Hepatocyte (in vitro differentiated cells): Measurements from ENCODE around the gene PMEPA1.

ENCODE experiments used
- CTCF ChIP-seq: fragments of 200-600 bp; sonication (generic); IDR thresholded peaks from 2 replicates; pipeline ENCODE4 v1.5.1; 2016; ENCODE audit warnings: antibody characterized with exemption, mild to moderate bottlenecking; ENCODE audit not compliant: poor library complexity
- EZH2phosphoT487 ChIP-seq: fragments of 200-600 bp; sonication (generic); IDR thresholded peaks from one replicate; pipeline ENCODE4 v1.6.1; 2018; ENCODE audit warnings: antibody characterized with exemption, mild to moderate bottlenecking, low read depth, moderate library complexity; ENCODE audit not compliant: unreplicated experiment, severe bottlenecking

GRCh38 chr20:57624124-57624523 is 85.7 kb downstream of the PMEPA1 start:
- TF ChIP-seq CTCF (no peak), EZH2phosphoT487 (no peak)
